HG03442 (cell line): Measurements from ENCODE around the gene KRTAP24-1.

Experiments used
- ATAC-seq: cut with Tn5 transposase; IDR thresholded peaks from one replicate; pipeline ENCODE4 v1.9.1; 2021; ENCODE audit warnings: mild to moderate bottlenecking, moderate library complexity; ENCODE audit not compliant: unreplicated experiment

KRTAP24-1 gene

GRCh38 chr21:30238168-30238567 lies 44.6 kb downstream of the KRTAP24-1 start:
- no peak for ATAC-seq

- ATAC-seq: no peak
Observed at GRCh38 chr21:30234643-30235042, 48.1 kb downstream of the KRTAP24-1 start.

DNA sequence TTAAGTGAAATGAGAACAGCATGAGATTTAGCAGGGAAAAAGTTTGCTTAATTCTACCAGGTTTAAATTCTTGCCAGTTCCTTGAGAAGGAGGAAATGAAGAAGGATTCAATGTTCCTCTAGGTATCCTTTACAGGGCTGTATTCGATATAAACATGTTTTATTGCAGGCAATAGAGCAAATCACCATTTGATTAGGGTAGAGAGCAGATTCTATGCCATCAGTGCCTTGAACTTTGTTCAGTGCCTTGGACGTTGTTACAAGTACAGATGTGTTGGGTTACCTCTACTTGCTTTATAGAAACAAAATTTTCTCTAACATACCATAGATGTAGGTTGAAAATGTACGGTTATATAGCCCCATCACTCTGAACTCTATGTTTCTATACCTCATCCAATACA lies 48.7 kb downstream of the KRTAP24-1 start:
- no peak for ATAC-seq

DNA sequence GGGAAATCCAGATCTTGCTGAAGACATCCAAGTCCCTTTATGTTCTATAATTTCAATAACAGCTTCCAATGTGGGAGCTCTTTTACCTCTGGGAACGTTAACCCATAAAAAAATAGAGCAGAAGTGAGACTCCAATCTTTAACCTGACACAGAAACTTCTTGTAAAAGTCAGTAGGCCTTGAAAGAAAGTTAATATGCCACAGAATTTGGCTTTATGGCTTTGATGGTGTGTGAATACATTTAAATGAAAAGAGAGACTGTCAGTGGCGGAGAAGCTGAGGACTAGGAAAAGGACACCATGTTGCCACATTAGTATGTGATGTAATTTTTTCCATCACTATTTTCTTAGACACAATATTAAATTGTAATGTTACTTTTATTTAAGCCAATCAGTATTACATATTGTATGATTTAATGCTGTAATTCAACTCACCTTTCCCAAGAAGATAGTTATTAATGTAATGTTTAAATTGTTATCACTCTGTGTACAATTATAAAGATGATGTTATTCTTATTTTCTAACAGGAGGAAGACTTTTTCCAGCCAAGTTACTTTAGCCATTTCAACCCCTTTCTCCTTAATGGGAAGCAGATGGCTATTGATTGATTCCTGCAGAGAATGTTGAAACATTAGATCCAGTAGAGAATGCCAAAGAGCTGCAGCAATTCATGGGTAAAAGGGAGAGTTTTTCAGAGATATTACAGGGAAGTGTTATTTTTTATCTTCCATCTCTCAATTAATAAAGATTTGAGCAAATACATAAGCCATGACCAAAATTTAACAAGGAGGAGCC lies 49.3 kb downstream of the KRTAP24-1 start:
- ATAC-seq: no peak

DNA sequence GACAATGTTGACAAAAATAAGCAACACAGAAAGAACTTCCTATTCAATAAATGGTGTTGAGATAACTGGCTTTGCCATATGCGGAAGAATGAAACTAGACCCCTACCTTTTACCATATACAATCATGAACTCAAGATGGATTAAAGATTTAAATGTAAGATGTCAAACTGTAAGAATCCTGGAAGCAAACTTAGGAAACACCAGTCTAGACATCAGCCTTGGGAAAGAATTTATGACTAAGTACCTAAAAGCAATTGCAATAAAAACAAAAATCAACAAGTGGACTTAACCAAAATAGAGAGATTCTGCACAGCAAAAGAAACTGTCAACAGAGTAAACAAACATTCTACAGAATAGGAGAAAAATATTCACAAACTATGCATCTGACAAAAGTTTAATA lies 50.7 kb downstream of the KRTAP24-1 start:
- no peak for ATAC-seq
